WTC11 (cell line): ENCODE results near the gene ADCYAP1. TPM values are rescaled to one million over a fixed set of nuclear protein-coding genes. Genes with fewer than 3 reads are reported as not detected.

Experiments used
- ATAC-seq: fragments of 200-7000 bp; cut with Tn5 transposase; 2 replicates; pipeline ENCODE4 v1.10.0; 2021; ENCODE audit warnings: mild to moderate bottlenecking, moderate library complexity
- CTCF ChIA-PET: fragments of 300-600 bp; sonication (Branson Sonifier 250); formaldehyde crosslinking; loops from one replicate; lab custom pipeline; 2021; ENCODE audit warnings: antibody characterized with exemption; lab: Charles Lee
- POLR2A ChIA-PET: fragments of 350-600 bp; sonication (Branson Sonifier 250); formaldehyde crosslinking; loops from one replicate; lab custom pipeline; 2021; ENCODE audit warnings: antibody characterized with exemption; lab: Charles Lee
- DNase-seq: peaks from one replicate; pipeline ENCODE4 v3.0.0; 2021; ENCODE audit warnings: low spot score
- H3K27ac Mint-ChIP-seq: 2 replicates; pipeline ENCODE4 v1.8.0; 2021; ENCODE audit warnings: mixed read lengths
- H3K27me3 Mint-ChIP-seq: 2 replicates; pipeline ENCODE4 v1.8.0; 2021; ENCODE audit warnings: low read depth, mild to moderate bottlenecking, moderate library complexity, mixed read lengths
- H3K36me3 Mint-ChIP-seq: 2 replicates; pipeline ENCODE4 v1.8.0; 2021; ENCODE audit warnings: mixed read lengths
- H3K4me1 Mint-ChIP-seq: 2 replicates; pipeline ENCODE4 v1.8.0; 2022; ENCODE audit warnings: mixed read lengths
- H3K4me3 Mint-ChIP-seq: 2 replicates; pipeline ENCODE4 v1.8.0; 2021; ENCODE audit warnings: mild to moderate bottlenecking, moderate library complexity, mixed read lengths
- H3K9me3 Mint-ChIP-seq: 2 replicates; pipeline ENCODE4 v1.8.0; 2021; ENCODE audit warnings: mixed read lengths
- OVOL2 ChIP-seq: fragments of 250-450 bp; sonication (Bioruptor Pico); IDR thresholded peaks from 2 replicates; pipeline ENCODE4 v1.9.0; 2021; ENCODE audit warnings: mild to moderate bottlenecking, borderline replicate concordance
- total RNA-seq: library from RNA; stranded (reverse); gene quantifications from 3 replicates; pipeline ENCODE4 v1.2.3, GENCODE V29; 2021
- TF ChIP-seq, protein P1 (sequence below): sonication (generic); formaldehyde crosslinking; IDR thresholded peaks from 2 replicates; pipeline ENCODE4 v1.8.0; 2022; ENCODE audit warnings: mild to moderate bottlenecking, missing genetic modification reagents
- TF ChIP-seq, protein P2 (sequence below): sonication (generic); formaldehyde crosslinking; IDR thresholded peaks from 2 replicates; pipeline ENCODE4 v1.8.0; 2022; ENCODE audit warnings: mild to moderate bottlenecking, missing genetic modification reagents
- TF ChIP-seq, protein P3 (sequence below): sonication (generic); formaldehyde crosslinking; IDR thresholded peaks from 2 replicates; pipeline ENCODE4 v1.8.1; 2022; ENCODE audit warnings: mild to moderate bottlenecking, moderate library complexity, missing genetic modification reagents
- TF ChIP-seq, protein P4 (sequence below): sonication (generic); formaldehyde crosslinking; IDR thresholded peaks from 2 replicates; pipeline ENCODE4 v1.8.0; 2022; ENCODE audit warnings: missing genetic modification reagents
- TF ChIP-seq, protein P5 (sequence below): sonication (generic); formaldehyde crosslinking; IDR thresholded peaks from 2 replicates; pipeline ENCODE4 v1.8.1; 2023; ENCODE audit warnings: mild to moderate bottlenecking, missing genetic modification reagents, moderate library complexity
- TF ChIP-seq, protein P6 (sequence below): fragments of 250-450 bp; sonication (Bioruptor Pico); conservative IDR thresholded peaks from 2 replicates; pipeline ENCODE4 v1.9.0; 2021; ENCODE audit warnings: mild to moderate bottlenecking

The ADCYAP1 gene
- total RNA-seq, 1 experiment from 2014 or later = not detected

DNA sequence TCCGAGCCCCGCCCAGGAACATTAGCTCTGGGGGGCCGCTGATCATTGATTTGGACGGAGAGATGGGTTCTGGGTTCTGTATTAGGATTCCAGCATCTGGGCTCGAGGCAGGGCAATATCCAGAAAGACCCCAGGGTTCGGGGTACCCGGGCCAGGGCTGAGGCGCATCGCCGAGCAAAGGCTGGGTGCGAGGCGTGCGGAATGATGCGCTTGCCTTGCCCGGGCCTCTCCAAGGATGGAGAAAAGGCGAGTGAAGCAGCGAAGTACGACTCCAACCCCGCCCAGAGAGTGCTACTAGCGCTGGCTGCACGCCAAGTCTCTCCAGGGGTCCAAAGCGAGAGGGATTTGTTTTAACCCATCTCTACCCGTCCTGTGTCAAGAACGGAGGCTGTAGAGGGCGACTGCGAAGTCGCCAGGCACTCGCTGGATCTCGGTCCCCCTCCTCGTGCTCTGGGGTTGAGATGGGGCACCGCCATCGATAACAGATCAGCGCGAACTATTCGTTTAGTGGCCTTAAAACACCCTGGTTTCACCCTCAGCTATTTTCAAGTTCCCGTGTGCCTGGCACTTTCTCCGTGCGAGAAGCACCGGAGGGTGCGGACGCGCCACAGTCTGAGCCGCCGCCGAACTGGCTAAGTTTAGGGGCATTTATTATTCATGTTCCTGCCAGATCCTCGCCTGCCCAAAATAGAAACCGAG, 1.9 kb downstream of the ADCYAP1 start:
- no peak for TF ChIP-seq OVOL2 (CRISPR knock-in tag)
- TF ChIP-seq, protein P1, sequence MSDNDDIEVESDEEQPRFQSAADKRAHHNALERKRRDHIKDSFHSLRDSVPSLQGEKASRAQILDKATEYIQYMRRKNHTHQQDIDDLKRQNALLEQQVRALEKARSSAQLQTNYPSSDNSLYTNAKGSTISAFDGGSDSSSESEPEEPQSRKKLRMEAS = peak; percentile 48; the same call in 1 of the 2 replicates
- TF ChIP-seq, protein P2, sequence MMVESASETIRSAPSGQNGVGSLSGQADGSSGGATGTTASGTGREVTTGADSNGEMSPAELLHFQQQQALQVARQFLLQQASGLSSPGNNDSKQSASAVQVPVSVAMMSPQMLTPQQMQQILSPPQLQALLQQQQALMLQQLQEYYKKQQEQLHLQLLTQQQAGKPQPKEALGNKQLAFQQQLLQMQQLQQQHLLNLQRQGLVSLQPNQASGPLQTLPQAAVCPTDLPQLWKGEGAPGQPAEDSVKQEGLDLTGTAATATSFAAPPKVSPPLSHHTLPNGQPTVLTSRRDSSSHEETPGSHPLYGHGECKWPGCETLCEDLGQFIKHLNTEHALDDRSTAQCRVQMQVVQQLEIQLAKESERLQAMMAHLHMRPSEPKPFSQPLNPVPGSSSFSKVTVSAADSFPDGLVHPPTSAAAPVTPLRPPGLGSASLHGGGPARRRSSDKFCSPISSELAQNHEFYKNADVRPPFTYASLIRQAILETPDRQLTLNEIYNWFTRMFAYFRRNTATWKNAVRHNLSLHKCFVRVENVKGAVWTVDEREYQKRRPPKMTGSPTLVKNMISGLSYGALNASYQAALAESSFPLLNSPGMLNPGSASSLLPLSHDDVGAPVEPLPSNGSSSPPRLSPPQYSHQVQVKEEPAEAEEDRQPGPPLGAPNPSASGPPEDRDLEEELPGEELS (CRISPR knock-in tag) = 0 out of 2 replicates have a peak, but pooled peaks have one; percentile 44
- Mint-ChIP-seq H3K9me3 (no peaks in the 10 kb centered on the region), H3K27ac (no peak overlapping the region), H3K4me1 (peaks cover 43% of the 10 kb centered on the region), H3K36me3 (no peaks in the 10 kb centered on the region; the same call in 1 of the 2 replicates), H3K27me3 (peaks cover 100% of the 10 kb centered on the region), H3K4me3 (peak overlapping the region; percentile 76)
- DNase-seq (peak; percentile 82), ATAC-seq (peak; percentile 13)
- POLR2A ChIA-PET = no interaction called here
- CTCF ChIA-PET = interaction anchor here (1.0 kb wide), 1 partner anchor 194 kb away, joined by 3 read pairs; no protein-coding TSS in a partner anchor

DNA sequence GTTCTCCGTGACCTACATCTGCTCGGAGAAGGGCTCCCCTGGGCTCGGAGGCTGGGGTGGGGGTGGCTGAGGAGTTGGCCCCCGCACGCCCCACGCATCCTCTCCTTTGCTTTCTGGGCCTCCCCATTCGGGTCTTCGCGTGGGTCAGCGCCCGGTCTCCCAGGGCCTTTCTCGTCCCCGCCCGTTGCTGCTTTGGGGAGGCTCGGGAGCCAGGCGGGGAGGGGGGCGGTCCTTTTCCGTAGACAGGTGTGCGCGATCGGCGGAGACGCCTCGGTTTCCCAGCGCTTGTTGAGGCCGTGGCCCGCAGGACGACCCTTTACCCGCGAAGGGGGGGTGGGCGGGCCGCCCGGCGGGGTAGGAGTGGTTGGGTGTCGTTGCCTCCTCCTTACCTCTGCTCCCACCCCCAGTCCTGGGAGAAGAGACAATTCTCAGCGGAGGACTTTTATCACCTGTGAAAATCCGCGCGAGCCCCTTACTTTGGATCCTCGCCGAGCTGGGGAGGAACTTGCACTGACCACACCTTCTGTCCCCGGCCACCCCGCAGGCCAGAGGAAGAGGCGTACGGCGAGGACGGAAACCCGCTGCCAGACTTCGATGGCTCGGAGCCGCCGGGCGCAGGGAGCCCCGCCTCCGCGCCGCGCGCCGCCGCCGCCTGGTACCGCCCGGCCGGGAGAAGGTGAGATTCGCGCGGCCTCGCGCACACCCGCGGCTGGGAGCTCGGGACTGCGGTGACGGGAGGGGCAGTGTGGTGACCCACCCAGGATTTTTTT, 2.6 kb downstream of the ADCYAP1 start:
- H3K4me1 Mint-ChIP-seq = peaks cover 35% of the 10 kb centered on the region
- CTCF ChIA-PET = interaction anchor here (1.0 kb wide), 1 partner anchor 171 kb away, joined by 3 read pairs; no protein-coding TSS in a partner anchor
- no peaks in the 10 kb centered on the region; the same call in 1 of the 2 replicates for H3K36me3 Mint-ChIP-seq
- peak overlapping the region; percentile 76 for H3K4me3 Mint-ChIP-seq
- H3K9me3 Mint-ChIP-seq = no peaks in the 10 kb centered on the region
- H3K27ac Mint-ChIP-seq = no peak overlapping the region
- ATAC-seq (peak; percentile 17), DNase-seq (peak; percentile 62)
- POLR2A ChIA-PET = no interaction called here
- H3K27me3 Mint-ChIP-seq = peaks cover 100% of the 10 kb centered on the region
- TF ChIP-seq, protein P3, sequence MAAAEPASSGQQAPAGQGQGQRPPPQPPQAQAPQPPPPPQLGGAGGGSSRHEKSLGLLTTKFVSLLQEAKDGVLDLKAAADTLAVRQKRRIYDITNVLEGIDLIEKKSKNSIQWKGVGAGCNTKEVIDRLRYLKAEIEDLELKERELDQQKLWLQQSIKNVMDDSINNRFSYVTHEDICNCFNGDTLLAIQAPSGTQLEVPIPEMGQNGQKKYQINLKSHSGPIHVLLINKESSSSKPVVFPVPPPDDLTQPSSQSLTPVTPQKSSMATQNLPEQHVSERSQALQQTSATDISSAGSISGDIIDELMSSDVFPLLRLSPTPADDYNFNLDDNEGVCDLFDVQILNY (CRISPR knock-in tag) = peak; percentile 30; the same call in 1 of the 2 replicates
- TF ChIP-seq, protein P4, sequence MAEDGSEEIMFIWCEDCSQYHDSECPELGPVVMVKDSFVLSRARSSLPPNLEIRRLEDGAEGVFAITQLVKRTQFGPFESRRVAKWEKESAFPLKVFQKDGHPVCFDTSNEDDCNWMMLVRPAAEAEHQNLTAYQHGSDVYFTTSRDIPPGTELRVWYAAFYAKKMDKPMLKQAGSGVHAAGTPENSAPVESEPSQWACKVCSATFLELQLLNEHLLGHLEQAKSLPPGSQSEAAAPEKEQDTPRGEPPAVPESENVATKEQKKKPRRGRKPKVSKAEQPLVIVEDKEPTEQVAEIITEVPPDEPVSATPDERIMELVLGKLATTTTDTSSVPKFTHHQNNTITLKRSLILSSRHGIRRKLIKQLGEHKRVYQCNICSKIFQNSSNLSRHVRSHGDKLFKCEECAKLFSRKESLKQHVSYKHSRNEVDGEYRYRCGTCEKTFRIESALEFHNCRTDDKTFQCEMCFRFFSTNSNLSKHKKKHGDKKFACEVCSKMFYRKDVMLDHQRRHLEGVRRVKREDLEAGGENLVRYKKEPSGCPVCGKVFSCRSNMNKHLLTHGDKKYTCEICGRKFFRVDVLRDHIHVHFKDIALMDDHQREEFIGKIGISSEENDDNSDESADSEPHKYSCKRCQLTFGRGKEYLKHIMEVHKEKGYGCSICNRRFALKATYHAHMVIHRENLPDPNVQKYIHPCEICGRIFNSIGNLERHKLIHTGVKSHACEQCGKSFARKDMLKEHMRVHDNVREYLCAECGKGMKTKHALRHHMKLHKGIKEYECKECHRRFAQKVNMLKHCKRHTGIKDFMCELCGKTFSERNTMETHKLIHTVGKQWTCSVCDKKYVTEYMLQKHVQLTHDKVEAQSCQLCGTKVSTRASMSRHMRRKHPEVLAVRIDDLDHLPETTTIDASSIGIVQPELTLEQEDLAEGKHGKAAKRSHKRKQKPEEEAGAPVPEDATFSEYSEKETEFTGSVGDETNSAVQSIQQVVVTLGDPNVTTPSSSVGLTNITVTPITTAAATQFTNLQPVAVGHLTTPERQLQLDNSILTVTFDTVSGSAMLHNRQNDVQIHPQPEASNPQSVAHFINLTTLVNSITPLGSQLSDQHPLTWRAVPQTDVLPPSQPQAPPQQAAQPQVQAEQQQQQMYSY (CRISPR knock-in tag) = peak; percentile 41; the same call in 1 of the 2 replicates
- TF ChIP-seq, protein P5, sequence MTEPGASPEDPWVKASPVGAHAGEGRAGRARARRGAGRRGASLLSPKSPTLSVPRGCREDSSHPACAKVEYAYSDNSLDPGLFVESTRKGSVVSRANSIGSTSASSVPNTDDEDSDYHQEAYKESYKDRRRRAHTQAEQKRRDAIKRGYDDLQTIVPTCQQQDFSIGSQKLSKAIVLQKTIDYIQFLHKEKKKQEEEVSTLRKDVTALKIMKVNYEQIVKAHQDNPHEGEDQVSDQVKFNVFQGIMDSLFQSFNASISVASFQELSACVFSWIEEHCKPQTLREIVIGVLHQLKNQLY (CRISPR knock-in tag) = 0 out of 2 replicates have a peak, but pooled peaks have one; percentile 43
- TF ChIP-seq, protein P6, sequence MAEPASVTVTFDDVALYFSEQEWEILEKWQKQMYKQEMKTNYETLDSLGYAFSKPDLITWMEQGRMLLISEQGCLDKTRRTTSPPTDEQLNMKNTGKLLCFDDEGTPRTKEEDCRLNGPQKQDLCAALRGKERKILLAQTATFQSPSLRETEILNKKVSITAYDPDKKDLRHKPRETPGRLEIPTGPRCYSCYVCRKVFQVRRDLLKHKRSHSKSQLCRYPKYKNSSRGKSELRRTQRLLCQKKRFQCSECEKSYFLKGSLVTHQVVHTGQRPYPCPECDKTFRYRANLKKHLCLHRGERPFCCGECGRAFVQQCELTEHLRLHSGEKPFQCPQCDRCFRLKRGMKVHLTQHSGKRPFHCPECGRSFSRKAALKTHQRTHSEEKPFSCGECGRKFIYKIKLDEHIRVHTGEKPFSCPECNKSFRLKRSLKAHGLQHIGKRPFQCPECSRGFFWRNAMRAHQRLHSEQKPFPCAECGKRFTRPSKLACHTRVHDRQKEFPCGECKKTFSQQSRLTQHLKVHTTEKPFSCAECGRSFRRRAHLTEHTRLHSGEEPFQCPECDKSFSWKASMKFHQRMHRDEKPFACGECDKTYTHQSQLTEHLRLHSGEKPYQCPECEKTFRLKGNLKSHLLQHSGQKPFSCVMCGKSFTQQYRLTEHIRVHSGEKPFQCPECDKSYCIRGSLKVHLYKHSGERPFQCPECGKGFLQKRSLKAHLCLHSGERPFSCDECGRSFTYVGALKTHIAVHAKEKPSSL = no peak
